ENCODE measurements around the gene BMAL1. TPM values are rescaled to one million over a fixed set of nuclear protein-coding genes. Genes with fewer than 3 reads are reported as not detected.

The BMAL1 gene
- total RNA-seq, 1 donor from 2014 or later = 7.3 TPM

DNA sequence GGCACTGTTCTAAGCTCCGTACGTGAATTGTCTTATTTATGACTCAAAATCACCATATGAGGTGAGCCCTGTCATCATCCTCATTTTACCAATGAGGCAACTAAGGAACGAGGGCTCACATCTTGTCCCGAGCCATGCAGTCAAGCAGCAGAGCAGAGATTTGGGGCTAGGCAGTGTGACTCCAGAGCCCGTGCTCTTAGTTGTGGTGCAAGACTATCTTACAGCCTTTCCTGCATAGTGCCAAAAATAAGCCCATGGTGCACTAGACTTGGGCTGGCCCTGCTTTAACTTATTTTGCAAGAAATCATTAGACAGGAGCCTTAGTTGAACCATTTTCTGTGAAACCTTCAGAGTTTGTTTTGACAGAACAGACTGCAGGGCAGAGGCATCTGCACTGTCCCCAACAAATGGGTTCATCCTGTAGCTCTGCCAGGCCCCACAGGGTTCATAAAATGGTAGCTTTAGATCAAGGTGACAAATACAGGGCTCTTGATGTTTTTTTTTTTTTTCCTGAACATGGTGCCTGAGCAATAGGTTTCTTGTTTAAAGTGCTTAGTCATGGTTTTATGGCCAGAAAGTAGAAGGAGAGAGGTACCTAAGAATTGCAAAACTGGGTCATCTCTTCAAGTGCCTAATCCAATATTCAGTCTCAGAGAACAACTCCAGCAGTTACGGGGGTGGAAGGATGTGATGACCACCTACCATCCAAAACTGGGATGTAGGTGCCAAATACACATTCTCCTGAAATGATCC is 56.6 kb downstream of the BMAL1 start:
- Mint-ChIP-seq H3K36me3 (no peaks in the 10 kb centered on the region), H3K4me1 (ENCODE audit: unreplicated experiment) (peaks cover 24% of the 10 kb centered on the region), H3K27me3 (no peaks in the 10 kb centered on the region), H3K4me3 (no peak overlapping the region), H3K9me3 (no peaks in the 10 kb centered on the region), H3K27ac (no peak overlapping the region)
- no peak for TF ChIP-seq CTCF (conservative IDR thresholded peaks at IDR 0.05)
- no peak for DNase-seq (ENCODE audit: extremely low spot score, unreplicated experiment)

- Mint-ChIP-seq H3K36me3 (no peaks in the 10 kb centered on the region), H3K27me3 (no peaks in the 10 kb centered on the region), H3K9me3 (no peaks in the 10 kb centered on the region), H3K4me1 (ENCODE audit: unreplicated experiment) (peaks cover 21% of the 10 kb centered on the region), H3K4me3 (no peak overlapping the region), H3K27ac (no peak overlapping the region)
- TF ChIP-seq CTCF (conservative IDR thresholded peaks at IDR 0.05) = peak; percentile 85
- no peak for DNase-seq (ENCODE audit: extremely low spot score, unreplicated experiment)
Measured at GRCh38 chr11:13335319-13335718, 57.7 kb downstream of the BMAL1 start.

DNA sequence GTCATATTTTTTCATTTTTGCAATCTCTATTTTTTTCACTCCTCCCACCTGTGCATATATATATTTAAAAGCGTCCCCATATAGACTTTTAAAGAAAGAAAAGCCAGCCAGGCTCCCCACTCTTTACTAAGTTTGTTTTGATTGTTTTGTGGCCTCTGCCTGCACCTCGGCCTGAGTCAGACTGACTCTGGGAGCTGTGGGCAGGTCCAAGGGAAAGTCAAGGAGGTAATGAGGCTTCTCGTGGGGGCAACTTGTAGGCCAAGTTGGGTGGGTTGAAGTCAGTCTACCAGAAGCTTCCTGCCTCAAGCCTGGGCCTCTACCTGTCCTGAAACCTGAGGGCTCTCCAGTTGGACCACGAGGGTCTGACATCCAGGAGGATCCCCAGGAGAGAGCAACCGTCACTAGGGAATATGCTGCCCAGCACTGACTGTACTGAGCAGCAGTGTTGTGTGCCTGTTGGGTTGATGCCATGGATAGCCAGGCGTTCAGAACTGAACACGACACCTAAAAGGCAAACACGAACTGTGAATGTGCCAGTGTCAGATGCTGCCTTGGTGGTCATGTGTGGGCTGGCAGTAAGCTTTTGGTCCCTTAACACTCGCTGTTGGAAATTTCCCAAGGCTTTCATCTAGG is 58.8 kb downstream of the BMAL1 start:
- Mint-ChIP-seq H3K4me3 (no peak overlapping the region), H3K9me3 (no peaks in the 10 kb centered on the region), H3K4me1 (ENCODE audit: unreplicated experiment) (peaks cover 21% of the 10 kb centered on the region), H3K36me3 (no peaks in the 10 kb centered on the region), H3K27me3 (peaks cover 3% of the 10 kb centered on the region), H3K27ac (no peak overlapping the region)
- no peak for TF ChIP-seq CTCF (conservative IDR thresholded peaks at IDR 0.05)
- no peak for DNase-seq (ENCODE audit: extremely low spot score, unreplicated experiment)

DNA sequence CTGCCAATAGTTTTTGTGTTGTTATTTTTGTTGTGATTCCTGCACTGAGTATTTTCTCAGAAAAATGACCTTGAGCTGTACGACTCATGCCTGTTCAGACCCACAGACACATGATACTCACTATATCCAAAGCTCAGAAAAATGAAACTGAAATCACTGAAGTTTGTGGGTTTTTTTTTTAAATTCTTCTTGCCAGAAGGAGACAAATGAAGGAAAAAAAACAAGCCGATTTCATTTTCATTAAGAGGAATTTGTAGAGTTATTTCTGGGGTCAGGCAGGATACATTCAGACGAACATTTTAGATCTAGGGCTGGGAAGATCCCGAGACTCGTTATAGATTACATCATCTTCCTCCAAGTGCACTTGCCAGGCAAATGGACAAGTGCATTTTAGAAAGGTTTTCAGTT is 60.4 kb downstream of the BMAL1 start:
- no peak overlapping the region for H3K4me3 Mint-ChIP-seq
- peak overlapping the region; percentile 51 for H3K27ac Mint-ChIP-seq
- H3K27me3 Mint-ChIP-seq = peaks cover 4% of the 10 kb centered on the region
- H3K4me1 Mint-ChIP-seq (ENCODE audit: unreplicated experiment) = peaks cover 21% of the 10 kb centered on the region
- DNase-seq (ENCODE audit: extremely low spot score, unreplicated experiment) = no peak
- no peaks in the 10 kb centered on the region for H3K9me3 Mint-ChIP-seq
- TF ChIP-seq CTCF (conservative IDR thresholded peaks at IDR 0.05) = no peak
- no peaks in the 10 kb centered on the region for H3K36me3 Mint-ChIP-seq

DNA sequence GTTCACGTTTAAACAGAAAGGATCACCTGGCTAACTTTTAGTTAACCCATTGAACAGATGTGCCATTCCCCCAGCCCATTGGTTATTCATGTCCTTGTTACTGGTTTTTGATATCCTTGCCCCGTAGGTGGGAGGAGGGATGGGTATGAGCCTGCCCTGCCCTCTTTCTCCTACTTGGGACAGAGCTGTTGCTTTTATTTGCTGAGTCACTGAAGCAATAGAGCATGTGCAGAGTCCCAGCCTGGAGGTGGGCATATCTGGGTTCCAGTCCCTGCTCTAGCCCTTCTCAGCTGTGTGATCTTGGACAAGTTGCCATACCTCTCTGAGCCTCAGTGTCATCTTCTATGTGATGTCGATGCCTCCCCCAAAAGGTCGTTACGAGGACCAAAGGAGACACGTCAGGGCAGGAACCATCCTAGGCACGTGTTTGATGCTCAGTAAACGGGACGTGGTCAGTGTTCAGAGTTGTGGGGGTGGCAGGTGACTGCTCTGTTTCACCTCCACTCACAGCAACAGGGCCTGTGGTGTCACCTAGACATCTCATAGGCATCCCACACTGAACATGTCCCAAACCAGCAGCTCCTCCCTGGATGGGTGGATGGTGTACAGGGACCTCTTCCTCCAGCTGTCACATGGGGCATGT is 61.0 kb downstream of the BMAL1 start:
- H3K27ac Mint-ChIP-seq = peak overlapping the region; percentile 51
- H3K4me3 Mint-ChIP-seq = no peak overlapping the region
- no peaks in the 10 kb centered on the region for H3K9me3 Mint-ChIP-seq
- no peak for TF ChIP-seq CTCF (conservative IDR thresholded peaks at IDR 0.05)
- DNase-seq (ENCODE audit: extremely low spot score, unreplicated experiment) = no peak
- peaks cover 4% of the 10 kb centered on the region for H3K27me3 Mint-ChIP-seq
- H3K36me3 Mint-ChIP-seq = no peaks in the 10 kb centered on the region
- peaks cover 19% of the 10 kb centered on the region for H3K4me1 Mint-ChIP-seq (ENCODE audit: unreplicated experiment)

All from type B pancreatic cell (in vitro differentiated cells).